22Rv1 (cell line): ENCODE data around the gene TPRKB.
"Not testable (repeated sequence)": the region's sequence is repeated elsewhere in the genome, so short reads cannot be mapped to it uniquely, and the experiment has no call there.

Experiments used
- H3K27ac ChIP-seq: fragments of 450-650 bp; 2 replicates; pipeline ENCODE4 v1.5.1; 2017
- CTCF ChIP-seq: fragments of 450-650 bp; IDR thresholded peaks from 2 replicates; pipeline ENCODE4 v1.5.1; 2017; ENCODE audit warnings: mild to moderate bottlenecking
- ZFX ChIP-seq: fragments of 450-650 bp; IDR thresholded peaks from 2 replicates; pipeline ENCODE4 v1.6.1; 2017; ENCODE audit warnings: antibody characterized with exemption, borderline replicate concordance

Gene TPRKB

GRCh38 chr2:73697606-73698005 is 39.5 kb downstream of the TPRKB start:
- H3K27ac ChIP-seq: no peak overlapping the region
- no peak for TF ChIP-seq ZFX
- TF ChIP-seq CTCF: no peak

GRCh38 chr2:73696985-73697384 is 40.2 kb downstream of the TPRKB start:
- not testable (repeated sequence) for H3K27ac ChIP-seq

DNA sequence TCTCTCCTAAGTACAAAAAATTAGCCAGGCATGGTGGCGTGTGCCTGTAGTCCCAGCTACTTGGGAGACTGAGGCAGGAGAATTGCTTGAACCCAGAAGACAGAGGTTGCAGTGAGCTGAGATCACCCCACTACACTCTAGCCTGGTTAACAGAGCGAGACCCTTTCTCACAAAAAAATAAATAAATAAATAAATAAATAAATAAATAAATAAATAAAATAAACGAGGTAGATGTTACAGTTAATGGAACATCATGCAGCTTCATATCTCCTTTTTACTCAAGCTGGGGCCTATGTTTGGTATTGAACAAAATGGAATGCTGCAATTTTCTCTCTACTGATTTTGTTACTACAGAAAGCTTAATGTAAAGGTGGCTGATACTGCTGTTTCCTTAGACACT is 40.6 kb downstream of the TPRKB start:
- not testable (repeated sequence) for H3K27ac ChIP-seq

DNA sequence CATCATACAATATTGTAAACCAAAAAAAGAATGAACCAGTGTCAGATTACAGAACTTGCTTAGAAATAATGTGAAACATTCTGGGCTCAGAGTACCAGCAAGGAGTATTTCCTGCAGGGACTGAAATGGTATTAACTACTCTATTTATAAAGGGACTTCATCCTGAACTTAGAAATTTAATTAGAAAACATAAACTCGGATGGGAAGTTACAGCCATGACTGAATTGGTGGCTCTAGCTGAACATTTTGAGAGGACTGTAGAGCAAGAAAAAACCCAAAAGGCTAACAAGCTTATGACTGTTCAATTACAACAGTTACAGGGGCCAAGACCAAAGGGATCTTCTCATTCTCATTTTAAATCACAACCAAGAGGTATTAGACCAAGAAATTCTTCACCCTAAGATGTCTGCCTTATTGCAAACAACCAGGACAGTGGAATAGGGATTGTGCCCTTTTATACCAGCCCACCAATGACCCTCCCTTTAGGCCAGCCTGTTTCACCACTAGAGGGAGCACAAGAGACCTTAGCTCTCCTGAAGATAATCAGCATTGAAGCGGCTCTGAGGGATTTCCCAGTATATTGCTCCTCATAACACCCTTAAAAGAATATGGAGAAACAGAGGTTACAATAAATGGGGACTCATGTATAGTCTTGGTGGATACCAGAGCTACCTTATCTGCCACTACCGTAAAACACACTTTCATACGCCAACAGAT is 46.6 kb downstream of the TPRKB start:
- H3K27ac ChIP-seq: not testable (repeated sequence)
- peak; percentile 62 for TF ChIP-seq CTCF

GRCh38 chr2:73688494-73688893 is 48.7 kb downstream of the TPRKB start:
- not testable (repeated sequence) for H3K27ac ChIP-seq

- TF ChIP-seq CTCF (no peak), ZFX (no peak)
- no peak overlapping the region for H3K27ac ChIP-seq
Observed at GRCh38 chr2:73685764-73686438, 51.2 kb downstream of the TPRKB start.

- not testable (repeated sequence) for H3K27ac ChIP-seq
Observed at GRCh38 chr2:73684905-73685304, 52.2 kb downstream of the TPRKB start.

DNA sequence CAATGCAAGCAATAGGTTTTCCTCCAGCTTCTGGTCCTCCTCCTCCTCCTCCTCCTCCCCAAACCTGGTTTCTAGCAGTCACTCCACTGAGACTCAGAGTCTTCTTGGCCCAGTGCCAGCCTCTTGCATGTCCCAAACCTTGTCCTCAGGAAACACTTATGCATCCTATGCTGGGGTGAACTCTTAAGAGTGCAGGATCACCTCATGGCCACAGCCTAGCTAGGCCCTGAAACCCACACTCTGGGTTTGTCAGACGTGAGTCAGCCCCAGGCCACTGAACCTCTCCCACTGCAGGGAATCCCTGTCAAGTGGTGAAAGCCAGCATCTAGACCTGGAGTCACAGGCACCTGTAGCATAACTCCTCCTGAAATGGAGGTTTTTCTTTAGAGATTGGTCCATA is 52.8 kb downstream of the TPRKB start:
- not testable (repeated sequence) for H3K27ac ChIP-seq

GRCh38 chr2:73679951-73680571 is 57.1 kb downstream of the TPRKB start:
- peak; percentile 66 for TF ChIP-seq CTCF
- H3K27ac ChIP-seq: not testable (repeated sequence)
